Thoracic aorta (tissue), 2 donors: ENCODE data around the gene PPP1R12C. TPM values are rescaled to one million over a fixed set of nuclear protein-coding genes. Genes with fewer than 3 reads are reported as not detected.

Experiments
- ATAC-seq: fragments of 150-250 bp; one replicate; pipeline ENCODE4 v1.8.0; 2017; ENCODE audit warnings: low read depth; ENCODE audit not compliant: insufficient number of reproducible peaks, low FRiP score
- DNase-seq: peaks from one replicate; pipeline ENCODE4 v3.0.0-alpha.2; 2020; ENCODE audit warnings: low spot score
- H3K27ac ChIP-seq, 2 donors: fragments of 200-600 bp; sonication (generic); 1 replicate in 1 of 2; 2 replicates in 1 of 2; pipeline ENCODE4 v1.5.1; 2016; ENCODE audit warnings: mild to moderate bottlenecking in 2 of 2, moderate library complexity in 2 of 2
- H3K27me3 ChIP-seq: fragments of 200-600 bp; sonication (generic); replicated peaks from 2 replicates; pipeline ENCODE4 v1.6.0; 2016; ENCODE audit warnings: mild to moderate bottlenecking; ENCODE audit not compliant: insufficient read depth
- H3K36me3 ChIP-seq: fragments of 200-600 bp; sonication (generic); one replicate; pipeline ENCODE4 v1.5.1; 2016
- H3K4me1 ChIP-seq, 2 donors: fragments of 200-600 bp; sonication (generic); 1 replicate in 1 of 2; 2 replicates in 1 of 2; pipeline versions ENCODE4 v1.5.1 to v1.6.0; 2016; ENCODE audit warnings: low read depth in 2 of 2, mild to moderate bottlenecking in 1 of 2; ENCODE audit not compliant: control insufficient read depth in 1 of 2
- H3K4me3 ChIP-seq: fragments of 200-600 bp; sonication (generic); 2 replicates; pipeline ENCODE4 v1.5.1; 2016; ENCODE audit warnings: mild to moderate bottlenecking
- H3K9me3 ChIP-seq: fragments of 200-600 bp; sonication (generic); 2 replicates; pipeline ENCODE4 v1.5.1; 2016
- total RNA-seq, 2 donors: library from RNA; depleted of rRNA; stranded (reverse); fragments of >200 nt; gene quantifications; one replicate each; pipeline versions ENCODE4 v1.1.0 to v1.2.3, GENCODE V29; 2016
- TF ChIP-seq, protein P1 (sequence below): fragments of 200-600 bp; sonication (generic); IDR thresholded peaks from one replicate; pipeline ENCODE4 v1.5.1; 2019; ENCODE audit warnings: antibody characterized with exemption

The PPP1R12C gene
- total RNA-seq, 2 donors from 2014 or later: 194 to 250 TPM

DNA sequence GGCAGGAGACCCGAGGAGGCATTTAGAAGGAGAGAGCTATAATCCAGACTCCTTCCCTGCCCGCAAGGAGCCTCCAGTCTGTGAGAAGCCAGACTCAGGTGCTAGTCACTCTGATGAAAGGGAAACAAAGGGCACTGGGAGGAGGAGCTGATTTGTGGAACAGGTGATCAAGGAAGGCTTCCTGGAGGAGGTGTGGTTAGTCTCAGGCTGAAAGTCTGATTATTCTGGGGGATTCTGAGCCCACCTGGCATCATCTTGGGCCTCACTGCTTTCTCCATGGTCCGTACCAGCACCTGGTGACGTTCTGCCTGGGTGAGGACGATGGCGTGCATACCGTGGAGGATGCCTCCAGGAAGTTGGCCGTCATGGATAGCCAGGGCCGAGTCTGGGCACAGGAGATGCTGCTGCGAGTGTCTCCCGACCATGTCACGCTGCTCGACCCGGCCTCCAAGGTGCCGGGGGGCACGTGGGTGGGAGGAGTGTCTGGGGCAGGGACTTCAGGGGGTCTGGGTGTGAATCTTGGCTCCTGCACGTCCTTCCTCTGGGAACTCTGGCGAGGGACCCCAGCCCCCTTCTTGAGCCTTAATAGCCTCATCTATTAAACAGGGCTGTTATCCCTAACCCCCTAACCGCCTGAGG lies 37.9 kb downstream of the PPP1R12C start:
- TF ChIP-seq, protein P1, sequence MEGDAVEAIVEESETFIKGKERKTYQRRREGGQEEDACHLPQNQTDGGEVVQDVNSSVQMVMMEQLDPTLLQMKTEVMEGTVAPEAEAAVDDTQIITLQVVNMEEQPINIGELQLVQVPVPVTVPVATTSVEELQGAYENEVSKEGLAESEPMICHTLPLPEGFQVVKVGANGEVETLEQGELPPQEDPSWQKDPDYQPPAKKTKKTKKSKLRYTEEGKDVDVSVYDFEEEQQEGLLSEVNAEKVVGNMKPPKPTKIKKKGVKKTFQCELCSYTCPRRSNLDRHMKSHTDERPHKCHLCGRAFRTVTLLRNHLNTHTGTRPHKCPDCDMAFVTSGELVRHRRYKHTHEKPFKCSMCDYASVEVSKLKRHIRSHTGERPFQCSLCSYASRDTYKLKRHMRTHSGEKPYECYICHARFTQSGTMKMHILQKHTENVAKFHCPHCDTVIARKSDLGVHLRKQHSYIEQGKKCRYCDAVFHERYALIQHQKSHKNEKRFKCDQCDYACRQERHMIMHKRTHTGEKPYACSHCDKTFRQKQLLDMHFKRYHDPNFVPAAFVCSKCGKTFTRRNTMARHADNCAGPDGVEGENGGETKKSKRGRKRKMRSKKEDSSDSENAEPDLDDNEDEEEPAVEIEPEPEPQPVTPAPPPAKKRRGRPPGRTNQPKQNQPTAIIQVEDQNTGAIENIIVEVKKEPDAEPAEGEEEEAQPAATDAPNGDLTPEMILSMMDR: no peak
- Histone ChIP-seq H3K36me3 (no peaks in the 10 kb centered on the region), H3K4me3 (peak overlapping the region; percentile 75), H3K27ac (no peak overlapping the region), H3K9me3 (no peaks in the 10 kb centered on the region), H3K4me1 (peaks cover 10 to 27% of the 10 kb centered on the region in 2 donors), H3K27me3 (peaks cover 15% of the 10 kb centered on the region)
- ATAC-seq (peak; percentile 15), DNase-seq (no peak)

DNA sequence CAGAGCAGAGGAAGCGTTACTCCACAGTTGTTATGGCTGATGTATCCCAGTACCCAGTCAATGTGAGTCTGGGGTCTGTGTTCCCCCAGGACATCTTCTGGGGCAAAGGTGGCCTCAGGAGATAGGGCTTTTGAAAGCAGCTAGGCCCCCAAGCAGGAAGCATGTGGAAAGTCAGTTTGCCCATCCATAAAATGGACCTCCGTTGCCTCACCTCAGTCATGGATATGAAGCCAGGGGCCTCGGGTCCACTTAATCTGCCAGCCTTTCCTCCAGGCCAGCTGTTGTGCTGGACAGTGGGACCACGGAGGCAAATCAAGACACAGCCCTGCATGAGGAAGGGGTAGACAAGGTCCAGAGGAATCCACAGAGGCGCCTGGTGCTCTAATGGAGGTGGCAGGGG lies 38.4 kb downstream of the PPP1R12C start:
- peaks cover 12% of the 10 kb centered on the region for H3K27me3 ChIP-seq
- DNase-seq (no peak), ATAC-seq (no peak)
- H3K27ac ChIP-seq: no peak overlapping the region
- H3K36me3 ChIP-seq: no peaks in the 10 kb centered on the region
- peaks cover 10 to 27% of the 10 kb centered on the region in 2 donors for H3K4me1 ChIP-seq
- H3K4me3 ChIP-seq: no peak overlapping the region
- H3K9me3 ChIP-seq: no peaks in the 10 kb centered on the region
- TF ChIP-seq, protein P1: no peak

DNA sequence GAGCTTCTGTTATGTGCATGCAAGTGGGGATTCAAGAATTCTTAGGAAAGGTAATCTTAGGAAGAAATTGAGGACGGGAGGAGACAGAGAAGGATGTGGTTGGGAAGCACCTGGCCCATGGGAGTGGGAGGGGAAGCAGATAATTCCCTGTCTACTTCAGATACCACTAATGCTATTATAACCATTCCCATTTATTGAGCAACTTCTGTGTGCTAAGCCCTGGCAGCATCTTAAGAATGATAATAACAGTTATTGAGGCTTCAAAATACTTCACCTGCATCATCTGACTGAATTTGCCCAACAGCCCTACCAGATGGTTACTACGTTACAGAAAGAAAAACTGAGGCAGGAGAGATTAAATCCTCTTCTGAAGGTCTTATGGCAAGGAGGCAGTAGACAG lies 40.3 kb downstream of the PPP1R12C start:
- no peak for ATAC-seq
- Histone ChIP-seq H3K4me1 (peaks cover 10 to 23% of the 10 kb centered on the region in 2 donors), H3K27ac (no peak overlapping the region), H3K27me3 (no peaks in the 10 kb centered on the region), H3K9me3 (no peaks in the 10 kb centered on the region), H3K36me3 (no peaks in the 10 kb centered on the region), H3K4me3 (no peak overlapping the region)
- no peak for DNase-seq
- TF ChIP-seq, protein P1: no peak

DNA sequence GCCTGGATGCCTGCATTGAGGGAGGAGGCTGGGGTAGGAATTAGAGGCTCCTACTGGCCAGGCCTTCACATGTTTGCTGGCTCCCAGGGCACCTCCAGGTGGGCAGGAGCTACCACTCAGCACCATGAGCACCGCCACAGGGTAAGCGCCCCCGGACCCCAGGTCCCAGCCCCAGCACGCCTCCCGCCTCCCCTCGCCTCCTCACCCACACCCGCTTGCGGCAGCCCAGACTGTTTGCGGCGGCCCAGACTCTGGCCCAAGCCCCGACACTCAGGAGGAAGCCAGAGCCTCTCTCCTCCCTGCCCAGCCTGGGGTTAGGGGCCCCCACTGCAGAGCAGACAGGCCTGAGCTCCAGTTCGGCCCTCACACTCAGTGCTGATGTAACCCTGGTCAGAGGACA lies 41.1 kb downstream of the PPP1R12C start:
- no peak for ATAC-seq
- TF ChIP-seq, protein P1: no peak

DNA sequence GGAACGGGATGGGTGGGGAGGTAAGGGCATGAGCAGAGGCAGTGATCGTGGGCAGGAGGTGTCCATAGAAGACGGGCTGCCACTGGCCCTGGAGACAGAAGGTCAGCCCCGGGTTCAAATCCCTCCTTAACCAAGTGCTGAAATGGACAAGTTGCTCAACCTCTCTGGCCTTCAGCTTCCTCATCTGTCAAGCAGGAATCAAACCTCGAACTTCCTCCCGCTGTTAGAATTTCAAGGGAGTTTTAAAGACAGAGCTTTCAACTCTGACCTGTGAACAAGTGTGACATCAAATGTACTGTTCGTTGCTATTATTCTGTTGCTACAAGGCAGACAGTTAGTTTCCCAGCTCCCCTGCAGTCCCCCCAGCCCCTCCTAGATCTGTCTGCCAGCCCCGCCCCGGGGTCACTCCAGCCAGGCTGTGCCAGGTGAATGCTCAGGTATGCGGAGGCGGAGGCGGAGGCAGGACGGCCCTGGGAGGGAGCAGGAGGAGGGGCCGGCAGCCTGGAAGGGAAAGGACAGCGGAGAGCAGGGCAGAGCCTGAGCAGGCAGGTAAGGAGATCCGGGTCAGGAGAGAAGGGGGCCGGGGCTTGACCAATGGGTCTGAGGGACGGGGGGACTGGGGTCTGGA lies 42.0 kb downstream of the PPP1R12C start, which contains the start of gene EPS8L1:
EPS8L1 (plus strand) TSS at position 499 of the 628 bp plus-strand sequence. CDS start 576 bp downstream, outside the sequence.
- no peak for ATAC-seq
- Histone ChIP-seq H3K4me1 (peaks cover 2 to 7% of the 10 kb centered on the region in 2 donors), H3K36me3 (no peaks in the 10 kb centered on the region), H3K9me3 (no peaks in the 10 kb centered on the region), H3K27ac (no peak within 1 kb of the TSS), H3K4me3 (no peak within 1 kb of the TSS), H3K27me3 (no peaks in the 10 kb centered on the region)
- TF ChIP-seq, protein P1: no peak
- DNase-seq: no peak

More for the DNA sequence above, 41.1 kb downstream of the PPP1R12C start:
- no peaks in the 10 kb centered on the region for H3K27me3 ChIP-seq
- no peak for DNase-seq
- no peak overlapping the region for H3K4me3 ChIP-seq
- no peaks in the 10 kb centered on the region for H3K36me3 ChIP-seq
- H3K9me3 ChIP-seq: no peaks in the 10 kb centered on the region
- H3K27ac ChIP-seq: no peak overlapping the region
- H3K4me1 ChIP-seq: peaks cover 8 to 15% of the 10 kb centered on the region in 2 donors
